H9 (cell line): ENCODE measurements around the gene FAM13B. TPM values are rescaled to one million over a fixed set of nuclear protein-coding genes. Genes with fewer than 3 reads are reported as not detected.

Source experiments
- DNase-seq: peaks from one replicate; pipeline ENCODE4 v3.0.0-alpha.2; 2017
- H2AFZ ChIP-seq: one replicate; pipeline ENCODE4 v1.6.1; 2013; ENCODE audit warnings: mild to moderate bottlenecking, low read length, control low read depth, moderate library complexity
- H2AK5ac ChIP-seq: 2 replicates; pipeline ENCODE4 v1.6.1; 2013; ENCODE audit warnings: low read length, control low read depth, mixed read lengths; ENCODE audit not compliant: insufficient read length
- H2BK120ac ChIP-seq: one replicate; pipeline ENCODE4 v1.6.1; 2013; ENCODE audit warnings: low read depth, mild to moderate bottlenecking, low read length, control low read depth, inconsistent platforms; ENCODE audit not compliant: poor library complexity, severe bottlenecking
- H2BK12ac ChIP-seq: 2 replicates; pipeline ENCODE4 v1.6.1; 2013; ENCODE audit warnings: low read length, control low read depth, mixed read lengths, low read depth; ENCODE audit not compliant: insufficient read length
- H2BK15ac ChIP-seq: 2 replicates; pipeline ENCODE4 v1.6.1; 2013; ENCODE audit warnings: low read depth, low read length, control low read depth
- H2BK20ac ChIP-seq: one replicate; pipeline ENCODE4 v1.6.1; 2013; ENCODE audit warnings: low read depth, mild to moderate bottlenecking, low read length, control low read depth, inconsistent platforms; ENCODE audit not compliant: poor library complexity, severe bottlenecking
- H2BK5ac ChIP-seq: 2 replicates; pipeline ENCODE4 v1.6.1; 2013; ENCODE audit warnings: low read length, control low read depth, mixed read lengths; ENCODE audit not compliant: insufficient read length
- H3K14ac ChIP-seq: 2 replicates; pipeline ENCODE4 v1.6.1; 2013; ENCODE audit warnings: low read length, control low read depth; ENCODE audit not compliant: insufficient read depth
- H3K18ac ChIP-seq: 2 replicates; pipeline ENCODE4 v1.6.1; 2013; ENCODE audit warnings: low read depth, mild to moderate bottlenecking, mixed read lengths, low read length, control low read depth; ENCODE audit not compliant: insufficient read length
- H3K23ac ChIP-seq: 2 replicates; pipeline ENCODE4 v1.6.1; 2013; ENCODE audit warnings: low read length, control low read depth, mixed read lengths, low read depth; ENCODE audit not compliant: insufficient read length
- H3K23me2 ChIP-seq: 2 replicates; pipeline ENCODE4 v1.6.1; 2013; ENCODE audit warnings: low read depth, mild to moderate bottlenecking, mixed read lengths, low read length, control low read depth; ENCODE audit not compliant: insufficient read length, poor library complexity, severe bottlenecking
- H3K27ac ChIP-seq: 2 replicates; pipeline ENCODE4 v1.5.1; 2013; ENCODE audit warnings: low read length, control low read depth, mixed read lengths, low read depth; ENCODE audit not compliant: insufficient read length
- H3K27me3 ChIP-seq: 2 replicates; pipeline ENCODE4 v1.6.1; 2013; ENCODE audit warnings: low read length, control low read depth, inconsistent platforms; ENCODE audit not compliant: insufficient read depth
- H3K4ac ChIP-seq: 2 replicates; pipeline ENCODE4 v1.6.1; 2013; ENCODE audit warnings: low read depth, mild to moderate bottlenecking, control low read depth, inconsistent platforms, low read length, moderate library complexity
- H3K4me1 ChIP-seq: 2 replicates; pipeline ENCODE4 v1.6.1; 2013; ENCODE audit warnings: low read length, control low read depth, inconsistent platforms; ENCODE audit not compliant: insufficient read depth
- H3K4me2 ChIP-seq: 2 replicates; pipeline ENCODE4 v1.6.1; 2013; ENCODE audit warnings: low read length, control low read depth, mixed read lengths; ENCODE audit not compliant: insufficient read length, insufficient read depth
- H3K56ac ChIP-seq: 2 replicates; pipeline ENCODE4 v1.6.1; 2013; ENCODE audit warnings: low read depth, mild to moderate bottlenecking, mixed read lengths, low read length, control low read depth; ENCODE audit not compliant: insufficient read length
- H3K79me1 ChIP-seq: 2 replicates; pipeline ENCODE4 v1.6.1; 2013; ENCODE audit warnings: low read depth, mild to moderate bottlenecking, moderate library complexity, low read length, control low read depth, inconsistent platforms; ENCODE audit not compliant: insufficient read depth, poor library complexity, severe bottlenecking
- H3K79me2 ChIP-seq: 2 replicates; pipeline ENCODE4 v1.6.1; 2013; ENCODE audit warnings: low read length, control low read depth, inconsistent platforms; ENCODE audit not compliant: insufficient read depth
- H3K9ac ChIP-seq: 2 replicates; pipeline ENCODE4 v1.6.1; 2013; ENCODE audit warnings: low read length, control low read depth, mixed read lengths; ENCODE audit not compliant: insufficient read length; ENCODE audit errors: extremely low read depth
- H3K9me3 ChIP-seq: one replicate; pipeline ENCODE4 v1.6.1; 2013; ENCODE audit warnings: low read depth, low read length, inconsistent platforms; ENCODE audit not compliant: control insufficient read depth
- H3T11ph ChIP-seq: one replicate; pipeline ENCODE4 v1.6.1; 2013; ENCODE audit warnings: mild to moderate bottlenecking, low read length, control low read depth, inconsistent platforms
- H4K20me1 ChIP-seq: one replicate; pipeline ENCODE4 v1.6.1; 2013; ENCODE audit not compliant: control insufficient read depth, insufficient read length, insufficient read depth
- H4K5ac ChIP-seq: 2 replicates; pipeline ENCODE4 v1.6.1; 2013; ENCODE audit warnings: low read depth, mild to moderate bottlenecking, mixed read lengths, low read length, control low read depth; ENCODE audit not compliant: insufficient read length
- H4K8ac ChIP-seq: replicated peaks from 2 replicates; pipeline ENCODE4 v1.6.1; 2013; ENCODE audit warnings: low read length, control low read depth, mixed read lengths, low read depth; ENCODE audit not compliant: insufficient read length
- H4K91ac ChIP-seq: 2 replicates; pipeline ENCODE4 v1.6.1; 2013; ENCODE audit warnings: low read depth, mild to moderate bottlenecking, moderate library complexity, mixed read lengths, low read length, control low read depth; ENCODE audit not compliant: insufficient read length
- H3K27ac Mint-ChIP-seq, 3 experiments: 2 replicates in 2 of 3; 3 replicates in 1 of 3; pipeline ENCODE4 v1.8.0; 2020 to 2021; ENCODE audit warnings: mixed read lengths in 3 of 3, mild to moderate bottlenecking in 1 of 3, moderate library complexity in 1 of 3
- H3K27me3 Mint-ChIP-seq: 2 replicates; pipeline ENCODE4 v1.8.0; 2021; ENCODE audit warnings: low read depth, mild to moderate bottlenecking, moderate library complexity, mixed read lengths
- H3K36me3 Mint-ChIP-seq, 3 experiments: 2 replicates in 2 of 3; 3 replicates in 1 of 3; pipeline ENCODE4 v1.8.0; 2020 to 2021; ENCODE audit warnings: low read depth in 3 of 3, mixed read lengths in 3 of 3; ENCODE audit not compliant: insufficient read depth in 1 of 3
- H3K4me1 Mint-ChIP-seq, 2 experiments: 2 replicates each; pipeline ENCODE4 v1.8.0; 2020; ENCODE audit warnings: mixed read lengths in 2 of 2
- H3K4me3 Mint-ChIP-seq, 2 experiments: 2 replicates in 1 of 2; 3 replicates in 1 of 2; pipeline ENCODE4 v1.8.0; 2020 to 2021; ENCODE audit warnings: mild to moderate bottlenecking in 2 of 2, mixed read lengths in 2 of 2, moderate library complexity in 1 of 2
- H3K9me3 Mint-ChIP-seq, 2 experiments: 2 replicates in 1 of 2; 3 replicates in 1 of 2; pipeline ENCODE4 v1.8.0; 2020; ENCODE audit warnings: mild to moderate bottlenecking in 2 of 2, mixed read lengths in 2 of 2, moderate library complexity in 1 of 2
- CTCF ChIP-seq: fragments of 200-600 bp; sonication (generic); conservative IDR thresholded peaks from 3 replicates; pipeline ENCODE4 v1.8.0; 2021; ENCODE audit warnings: antibody characterized with exemption, mild to moderate bottlenecking
- WGBS: extraction: QIAGEN DNeasy Blood & Tissue Kit; methylation state at CpG from one replicate; pipeline ENCODE4 v1.1.7; 2013; ENCODE audit warnings: missing lambda C conversion rate, low lambda C conversion rate, mixed read lengths; ENCODE audit not compliant: insufficient read length; ENCODE audit errors: extremely low coverage; 5-methylcytosine and 5-hydroxymethylcytosine counted together
- total RNA-seq: library from RNA; stranded (reverse); gene quantifications from 2 replicates; pipeline ENCODE4 v1.2.1, GENCODE V29; 2021

FAM13B gene
- total RNA-seq, 1 experiment from 2014 or later, result 23.0 TPM

GRCh38 chr5:137937994-137938750 lies 94.7 kb downstream of the FAM13B start:
- Histone ChIP-seq H3K4me2 (no peak overlapping the region), H3K56ac (no peak overlapping the region), H4K5ac (no peak overlapping the region), H2BK12ac (no peak overlapping the region), H3K9me3 (no peaks in the 10 kb centered on the region), H4K91ac (no peak overlapping the region), H3K4me1 (no peaks in the 10 kb centered on the region), H4K8ac (no peak overlapping the region), H3K14ac (no peak overlapping the region), H3K79me2 (no peaks in the 10 kb centered on the region), H3T11ph (no peak overlapping the region), H2AK5ac (no peak overlapping the region), H2BK5ac (no peak overlapping the region), H2BK15ac (no peak overlapping the region), H2BK20ac (no peak overlapping the region), H3K23ac (no peak overlapping the region), H2AFZ (no peak overlapping the region), H3K9ac (no peak overlapping the region), H2BK120ac (no peak overlapping the region), H3K23me2 (no peaks in the 10 kb centered on the region), H3K27ac (no peak overlapping the region), H3K18ac (no peak overlapping the region), H3K27me3 (no peaks in the 10 kb centered on the region), H3K79me1 (no peaks in the 10 kb centered on the region), H4K20me1 (no peaks in the 10 kb centered on the region), H3K4ac (no peak overlapping the region)
- TF ChIP-seq CTCF, result no peak
- Mint-ChIP-seq H3K9me3 (no peaks in the 10 kb centered on the region), H3K4me3 (no peak overlapping the region), H3K27me3 (no peaks in the 10 kb centered on the region), H3K27ac (no peak overlapping the region), H3K36me3 (peaks cover 23 to 57% (median 54%) of the 10 kb centered on the region in 3 experiments; a peak in 6 of 7 replicates), H3K4me1 (no peaks in the 10 kb centered on the region)
- no peak for DNase-seq
- no CpG with 5 or more reads among the region's 1 CpG for WGBS
